HepG2 (cell line): Measurements from ENCODE around the gene DCUN1D4. TPM values are rescaled to one million over a fixed set of nuclear protein-coding genes. Genes with fewer than 3 reads are reported as not detected.

Experiments
- ATAC-seq: fragments of 200-7000 bp; cut with Tn5 transposase; 3 replicates; pipeline ENCODE4 v1.9.1; 2020; ENCODE audit warnings: mild to moderate bottlenecking, moderate library complexity
- BruUV-seq: library from RNA; stranded (reverse); fragments of 400-500 nt; replicated peaks from 2 replicates; lab custom pipeline; 2021; lab: Mats Ljungman, UMichigan
- CTCF ChIA-PET: fragments of 300-600 bp; formaldehyde crosslinking; extraction: SDS; loops from one replicate; lab custom pipeline; 2021; ENCODE audit warnings: low total read pairs, inconsistent platforms, low intra/inter-chr PET ratio; lab: Yijun Ruan, JAX
- POLR2A ChIA-PET: fragments of 350-600 bp; sonication (Branson Sonifier 250); formaldehyde crosslinking; loops from one replicate; lab custom pipeline; 2020; ENCODE audit warnings: antibody characterized with exemption, inconsistent platforms; lab: Yijun Ruan, JAX
- DNase-seq: peaks from one replicate; pipeline ENCODE4 v3.0.0-alpha.2; 2015; ENCODE audit warnings: low spot score
- FAIRE-seq: peaks from 3 replicates; lab custom pipeline; 2011; peaks lifted over from hg19 to GRCh38; lab: Jason Lieb, UNC
- H2AFZ ChIP-seq: one replicate; pipeline ENCODE4 v1.6.1; 2011; ENCODE audit warnings: low read length, inconsistent platforms
- H3K27ac ChIP-seq: fragments of 300-600 bp; 3 replicates; pipeline ENCODE4 v1.8.0; 2011; ENCODE audit warnings: mixed run types, mild to moderate bottlenecking, mixed read lengths, low read length, inconsistent platforms; ENCODE audit not compliant: insufficient read depth; ENCODE audit errors: extremely low read length
- H3K27me3 ChIP-seq, 2 experiments: fragments of 200-600 bp in 1 of 2; 2 replicates in 1 of 2; 3 replicates in 1 of 2; pipeline versions ENCODE4 v1.6.0 to v1.8.0; 2011; ENCODE audit warnings: low read length in 2 of 2, mild to moderate bottlenecking in 2 of 2, moderate library complexity in 2 of 2, inconsistent platforms in 1 of 2; ENCODE audit not compliant: insufficient read depth in 2 of 2, control insufficient read depth in 1 of 2
- H3K36me3 ChIP-seq, 2 experiments: fragments of 200-600 bp in 1 of 2; replicated peaks in 1 of 2; 2 replicates in 1 of 2; 3 replicates in 1 of 2; pipeline versions ENCODE4 v1.5.1 to v1.8.0; 2011; ENCODE audit warnings: low read length in 2 of 2, inconsistent platforms in 1 of 2; ENCODE audit not compliant: insufficient read depth in 2 of 2, control insufficient read depth in 1 of 2
- H3K4me1 ChIP-seq: 2 replicates; pipeline ENCODE4 v1.5.1; 2012; ENCODE audit warnings: low read length, inconsistent platforms; ENCODE audit not compliant: insufficient read depth
- H3K4me2 ChIP-seq: 2 replicates; pipeline ENCODE4 v1.6.0; 2011; ENCODE audit warnings: low read depth, low read length, inconsistent platforms
- H3K4me3 ChIP-seq, 3 experiments: fragments of 200-600 bp in 1 of 3; sonication (generic), shearing (Covaris generic) in 1 of 3; replicated peaks in 1 of 3; 2 replicates each; pipeline ENCODE4 v1.5.1; 2011 to 2016; ENCODE audit warnings: low read length in 3 of 3, inconsistent platforms in 2 of 3, low read depth in 2 of 3, mild to moderate bottlenecking in 2 of 3, control low read depth in 1 of 3, mixed read lengths in 1 of 3; ENCODE audit not compliant: insufficient read depth in 1 of 3
- H3K79me2 ChIP-seq: one replicate; pipeline ENCODE4 v1.6.1; 2011; ENCODE audit warnings: low read length, inconsistent platforms; ENCODE audit not compliant: insufficient read depth
- H3K9ac ChIP-seq: 2 replicates; pipeline ENCODE4 v1.6.0; 2011; ENCODE audit warnings: mild to moderate bottlenecking, low read depth, low read length, inconsistent platforms; ENCODE audit not compliant: insufficient read depth
- H3K9me3 ChIP-seq: 2 replicates; pipeline ENCODE4 v1.5.1; 2012; ENCODE audit warnings: mild to moderate bottlenecking, low read length
- H4K20me1 ChIP-seq: 2 replicates; pipeline ENCODE4 v1.6.0; 2011; ENCODE audit warnings: inconsistent platforms, mild to moderate bottlenecking, low read length, moderate library complexity; ENCODE audit not compliant: insufficient read depth
- BCLAF1 ChIP-seq: fragments of 450-650 bp; IDR thresholded peaks from 2 replicates; pipeline ENCODE4 v1.6.1; 2017; ENCODE audit warnings: mild to moderate bottlenecking
- DMTF1 ChIP-seq: sonication (generic); formaldehyde crosslinking; IDR thresholded peaks from 2 replicates; pipeline ENCODE4 v1.4.0; 2020; ENCODE audit warnings: mild to moderate bottlenecking, missing genetic modification reagents
- SKIL ChIP-seq: sonication (generic); formaldehyde crosslinking; IDR thresholded peaks from 2 replicates; pipeline ENCODE4 v1.8.0; 2022; ENCODE audit warnings: missing genetic modification reagents, mild to moderate bottlenecking, moderate library complexity, borderline replicate concordance
- ZGPAT ChIP-seq: IDR thresholded peaks from 2 replicates; pipeline ENCODE4 v1.6.1; 2016; ENCODE audit warnings: mild to moderate bottlenecking
- ZNF512B ChIP-seq: sonication (generic); formaldehyde crosslinking; IDR thresholded peaks from 2 replicates; pipeline ENCODE4 v1.5.1; 2020; ENCODE audit warnings: missing genetic modification reagents, mild to moderate bottlenecking, borderline replicate concordance
- ZSCAN31 ChIP-seq: sonication (generic); formaldehyde crosslinking; IDR thresholded peaks from 2 replicates; pipeline ENCODE4 v1.5.0; 2020; ENCODE audit warnings: low read depth, mild to moderate bottlenecking, missing genetic modification reagents
- WGBS: methylation state at CpG from one replicate; pipeline ENCODE4 v1.1.6; 2017; ENCODE audit warnings: low lambda C conversion rate; 5-methylcytosine and 5-hydroxymethylcytosine counted together
- in situ Hi-C: cut with HindIII; loops from 2 replicates; pipeline ENCODE4 v1.10.0; 2017; ENCODE audit warnings: low pct_unique_long_range_greater_than_20kb; ENCODE audit not compliant: extremely low pct_ligation_motif_present
- intact Hi-C: fragments of 100-400 bp; cut with micrococcal nuclease; formaldehyde crosslinking; loops from one replicate; pipeline ENCODE4 v1.10.0; 2022; ENCODE audit not compliant: unreplicated experiment
- polyA plus RNA-seq, 8 experiments: library from polyadenylated mRNA; depleted of rRNA in 3 of 8; stranded (reverse) in 7 of 8; unstranded in 1 of 8; fragments of >200 nt; fragmentation: Illumina TruSeq in 4 of 8; extraction: Trizol in 4 of 8; gene quantifications; 2 replicates each; pipeline versions ENCODE4 v1.2.1 to v1.2.3, GENCODE V29; 2011 to 2016; ENCODE audit warnings: low read depth in 4 of 8, missing spikeins in 1 of 8, mixed read lengths in 1 of 8; ENCODE audit not compliant: insufficient read depth in 1 of 8
- total RNA-seq, 5 experiments: library from RNA; depleted of rRNA; stranded (reverse); fragments of >200 nt; fragmentation: Illumina TruSeq; extraction: Trizol; gene quantifications; 2 replicates each; pipeline ENCODE4 v1.2.3, GENCODE V29; 2016; ENCODE audit warnings: low read depth in 1 of 5
- TF ChIP-seq, protein P1 (sequence below): sonication (generic); formaldehyde crosslinking; IDR thresholded peaks from 2 replicates; pipeline ENCODE4 v1.4.0; 2020; ENCODE audit warnings: missing genetic modification reagents
- TF ChIP-seq, protein P2 (sequence below): sonication (generic); formaldehyde crosslinking; IDR thresholded peaks from 2 replicates; pipeline ENCODE4 v1.8.1; 2023; ENCODE audit warnings: mild to moderate bottlenecking, moderate library complexity, missing genetic modification reagents

Gene DCUN1D4
- total and polyA plus RNA-seq, 2 of the 13 experiments (the other 11 are each of a cell fraction or from before 2014, with no cell fraction given) = 27.9 to 44.4 TPM

DNA sequence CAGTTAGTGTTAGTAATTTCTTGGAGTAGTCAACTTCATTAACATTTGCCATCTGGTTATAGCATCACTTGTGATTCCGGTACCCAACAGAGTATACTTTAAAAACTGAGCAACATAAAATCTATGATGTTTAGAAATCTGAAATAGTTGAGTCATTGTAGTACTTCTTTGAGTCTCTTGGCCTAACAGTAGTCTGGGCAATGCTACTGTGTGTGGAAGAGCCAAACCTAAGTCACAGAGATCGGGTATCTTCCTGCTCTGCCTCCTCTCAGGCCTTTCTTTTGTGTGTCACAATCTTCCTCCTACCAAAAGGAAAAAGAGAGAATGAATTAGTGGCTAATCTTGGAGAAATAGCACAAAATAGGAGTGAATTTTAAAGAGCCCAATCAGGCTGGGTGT lies 25.5 kb downstream of the DCUN1D4 start:
- H3K4me1 ChIP-seq = no peaks in the 10 kb centered on the region
- ATAC-seq = no peak
- no peak overlapping the region for H3K9ac ChIP-seq
- intact Hi-C loops = no loop called here
- H3K4me2 ChIP-seq = no peak overlapping the region
- no peaks in the 10 kb centered on the region for H3K27me3 ChIP-seq
- no peaks in the 10 kb centered on the region for H3K9me3 ChIP-seq
- BruUV-seq = no TSS peak
- H3K79me2 ChIP-seq = no peaks in the 10 kb centered on the region
- peaks cover 20 to 57% of the 10 kb centered on the region in 2 experiments for H3K36me3 ChIP-seq
- H4K20me1 ChIP-seq = no peaks in the 10 kb centered on the region
- in situ Hi-C loops = no loop called here
- DNase-seq = no peak
- H3K27ac ChIP-seq = no peak overlapping the region
- no peak for FAIRE-seq
- no peak overlapping the region for H3K4me3 ChIP-seq
- WGBS = 96% methylated on average over 2 of the region's 2 CpGs
- CTCF ChIA-PET = no interaction called here
- H2AFZ ChIP-seq = no peak overlapping the region
- POLR2A ChIA-PET = no interaction called here
- no peak for TF ChIP-seq DMTF1 (CRISPR knock-in tag)
- TF ChIP-seq, protein P1, sequence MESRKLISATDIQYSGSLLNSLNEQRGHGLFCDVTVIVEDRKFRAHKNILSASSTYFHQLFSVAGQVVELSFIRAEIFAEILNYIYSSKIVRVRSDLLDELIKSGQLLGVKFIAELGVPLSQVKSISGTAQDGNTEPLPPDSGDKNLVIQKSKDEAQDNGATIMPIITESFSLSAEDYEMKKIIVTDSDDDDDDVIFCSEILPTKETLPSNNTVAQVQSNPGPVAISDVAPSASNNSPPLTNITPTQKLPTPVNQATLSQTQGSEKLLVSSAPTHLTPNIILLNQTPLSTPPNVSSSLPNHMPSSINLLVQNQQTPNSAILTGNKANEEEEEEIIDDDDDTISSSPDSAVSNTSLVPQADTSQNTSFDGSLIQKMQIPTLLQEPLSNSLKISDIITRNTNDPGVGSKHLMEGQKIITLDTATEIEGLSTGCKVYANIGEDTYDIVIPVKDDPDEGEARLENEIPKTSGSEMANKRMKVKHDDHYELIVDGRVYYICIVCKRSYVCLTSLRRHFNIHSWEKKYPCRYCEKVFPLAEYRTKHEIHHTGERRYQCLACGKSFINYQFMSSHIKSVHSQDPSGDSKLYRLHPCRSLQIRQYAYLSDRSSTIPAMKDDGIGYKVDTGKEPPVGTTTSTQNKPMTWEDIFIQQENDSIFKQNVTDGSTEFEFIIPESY (CRISPR knock-in tag) = no peak
- TF ChIP-seq ZSCAN31 (CRISPR knock-in tag) = no peak
- TF ChIP-seq SKIL (CRISPR knock-in tag) = no peak
- TF ChIP-seq ZNF512B (CRISPR knock-in tag) = no peak
- TF ChIP-seq BCLAF1 = no peak
- TF ChIP-seq ZGPAT (CRISPR knock-in tag) = no peak
- TF ChIP-seq, protein P2, sequence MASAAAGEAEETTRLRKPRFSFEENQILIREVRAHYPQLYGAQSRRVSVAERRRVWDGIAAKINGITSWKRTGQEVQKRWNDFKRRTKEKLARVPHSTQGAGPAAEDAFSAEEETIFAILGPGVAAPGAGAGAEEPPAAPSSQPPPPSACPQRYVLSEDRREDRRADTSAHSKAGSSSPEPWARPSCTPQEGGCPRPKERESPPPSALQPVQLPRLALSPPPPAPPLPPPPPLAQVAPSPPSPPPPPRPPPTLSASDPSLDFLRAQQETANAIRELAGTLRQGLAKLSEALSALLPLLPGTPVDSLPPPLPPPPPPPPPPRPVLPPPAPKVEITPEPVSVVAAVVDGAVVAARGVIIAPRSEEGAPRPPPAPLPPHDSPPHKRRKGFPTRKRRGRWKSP (CRISPR knock-in tag) = no peak
